ENCODE results near the gene SMCO4. TPM values are rescaled to one million over a fixed set of nuclear protein-coding genes. Genes with fewer than 3 reads are reported as not detected.

Gene SMCO4
- total and polyA plus RNA-seq, 2 donors (not counting 1 experiment from before 2014, with no cell fraction given) = 8.2 to 8.6 TPM

DNA sequence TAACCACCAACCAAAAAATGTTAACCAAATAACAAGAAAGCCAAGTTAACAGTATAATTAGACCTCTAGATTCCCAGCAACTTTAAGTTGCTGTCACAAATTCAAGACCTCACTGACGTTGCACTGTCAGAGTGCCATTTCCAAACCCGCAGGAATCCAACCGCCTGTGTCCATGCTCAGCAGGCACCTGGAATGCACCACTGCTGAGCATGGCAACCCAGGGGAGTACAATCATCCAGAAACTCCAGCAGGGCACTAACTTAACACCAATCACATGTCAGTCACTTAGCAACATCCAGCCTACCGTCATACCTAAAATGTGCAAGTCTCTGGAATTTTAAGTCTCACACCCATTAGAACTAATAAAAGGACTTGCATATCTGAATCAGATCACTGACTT, 48.8 kb downstream of the SMCO4 start:
- DNase-seq (ENCODE audit: low read depth in 2 of 2) = peak in 1 of 2 donors; percentile 94
- Histone ChIP-seq H3K27ac (ENCODE audit: insufficient read depth, low read length) (no peak overlapping the region), H3K4me1 (ENCODE audit: control insufficient read depth, extremely low read depth, insufficient read depth, low read length) (no peaks in the 10 kb centered on the region), H2AFZ (ENCODE audit: low read length) (no peak overlapping the region), H3K9ac (ENCODE audit: insufficient read depth, low read length) (no peak overlapping the region), H3K4me2 (ENCODE audit: extremely low read depth, insufficient read depth, low read length) (no peak overlapping the region), H4K20me1 (ENCODE audit: control insufficient read depth, extremely low read depth, insufficient read depth, low read length) (no peaks in the 10 kb centered on the region), H3K79me2 (ENCODE audit: control insufficient read depth, insufficient read depth, low read length) (no peaks in the 10 kb centered on the region), H3K4me3 (replicated peaks in 1 of 4; ENCODE audit: control extremely low read depth in 1 of 4, insufficient read depth in 1 of 4, low read depth in 3 of 4, low read length in 4 of 4) (no peak overlapping the region), H3K36me3 (ENCODE audit: control insufficient read depth, insufficient read depth, low read length) (no peaks in the 10 kb centered on the region), H3K9me3 (ENCODE audit: control insufficient read depth, insufficient read depth, low read depth, low read length) (no peaks in the 10 kb centered on the region), H3K27me3 (ENCODE audit: control insufficient read depth, insufficient read depth, low read length) (no peaks in the 10 kb centered on the region)
- TF ChIP-seq, protein P1, sequence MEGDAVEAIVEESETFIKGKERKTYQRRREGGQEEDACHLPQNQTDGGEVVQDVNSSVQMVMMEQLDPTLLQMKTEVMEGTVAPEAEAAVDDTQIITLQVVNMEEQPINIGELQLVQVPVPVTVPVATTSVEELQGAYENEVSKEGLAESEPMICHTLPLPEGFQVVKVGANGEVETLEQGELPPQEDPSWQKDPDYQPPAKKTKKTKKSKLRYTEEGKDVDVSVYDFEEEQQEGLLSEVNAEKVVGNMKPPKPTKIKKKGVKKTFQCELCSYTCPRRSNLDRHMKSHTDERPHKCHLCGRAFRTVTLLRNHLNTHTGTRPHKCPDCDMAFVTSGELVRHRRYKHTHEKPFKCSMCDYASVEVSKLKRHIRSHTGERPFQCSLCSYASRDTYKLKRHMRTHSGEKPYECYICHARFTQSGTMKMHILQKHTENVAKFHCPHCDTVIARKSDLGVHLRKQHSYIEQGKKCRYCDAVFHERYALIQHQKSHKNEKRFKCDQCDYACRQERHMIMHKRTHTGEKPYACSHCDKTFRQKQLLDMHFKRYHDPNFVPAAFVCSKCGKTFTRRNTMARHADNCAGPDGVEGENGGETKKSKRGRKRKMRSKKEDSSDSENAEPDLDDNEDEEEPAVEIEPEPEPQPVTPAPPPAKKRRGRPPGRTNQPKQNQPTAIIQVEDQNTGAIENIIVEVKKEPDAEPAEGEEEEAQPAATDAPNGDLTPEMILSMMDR (conservative IDR thresholded peaks at IDR 0.05 in 1 of 2, IDR thresholded peaks at IDR 0.05 in 1 of 2; ENCODE audit: low read depth in 1 of 2, low read length in 2 of 2) = no peak
- no peak for TF ChIP-seq EZH2 (IDR thresholded peaks at IDR 0.05; ENCODE audit: low read length, missing control alignments)

DNA sequence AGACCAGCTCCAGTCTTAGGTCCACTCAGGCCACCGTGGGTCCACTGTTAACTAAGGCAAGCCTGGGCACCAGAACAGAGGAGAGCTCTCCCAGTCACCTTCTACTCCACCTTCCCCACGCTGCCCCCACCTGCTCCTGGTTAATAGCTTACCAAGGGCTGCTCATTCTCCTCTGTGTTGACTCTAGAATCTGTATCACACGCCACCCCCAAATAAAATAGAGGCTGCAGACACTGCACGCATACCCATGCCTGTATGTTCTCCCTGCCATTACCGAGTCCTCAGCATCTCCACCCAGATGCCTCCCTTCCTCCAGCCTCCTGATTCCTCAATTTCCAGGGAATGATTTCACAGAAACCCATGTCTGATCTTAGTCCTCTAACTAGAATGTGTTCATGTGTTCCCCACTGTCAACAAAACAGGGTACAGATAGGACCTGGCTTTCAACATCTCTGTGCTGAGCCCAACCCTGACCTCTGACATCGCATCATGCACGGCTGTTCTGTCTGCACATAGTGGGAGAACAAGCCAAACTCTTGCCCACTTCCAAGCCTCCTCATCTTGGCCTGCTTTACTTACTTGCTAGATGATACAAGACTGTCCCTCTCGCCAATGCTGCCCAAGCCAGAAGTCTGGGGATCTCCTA, 49.8 kb downstream of the SMCO4 start:
- no peak overlapping the region for H3K27ac ChIP-seq (ENCODE audit: insufficient read depth, low read length)
- no peaks in the 10 kb centered on the region for H3K27me3 ChIP-seq (ENCODE audit: control insufficient read depth, insufficient read depth, low read length)
- H3K4me2 ChIP-seq (ENCODE audit: extremely low read depth, insufficient read depth, low read length) = no peak overlapping the region
- no peak overlapping the region for H2AFZ ChIP-seq (ENCODE audit: low read length)
- no peaks in the 10 kb centered on the region for H3K4me1 ChIP-seq (ENCODE audit: control insufficient read depth, extremely low read depth, insufficient read depth, low read length)
- H4K20me1 ChIP-seq (ENCODE audit: control insufficient read depth, extremely low read depth, insufficient read depth, low read length) = no peaks in the 10 kb centered on the region
- TF ChIP-seq EZH2 (IDR thresholded peaks at IDR 0.05; ENCODE audit: low read length, missing control alignments) = no peak
- TF ChIP-seq, protein P1 (conservative IDR thresholded peaks at IDR 0.05 in 1 of 2, IDR thresholded peaks at IDR 0.05 in 1 of 2; ENCODE audit: low read depth in 1 of 2, low read length in 2 of 2) = no peak
- no peak overlapping the region for H3K9ac ChIP-seq (ENCODE audit: insufficient read depth, low read length)
- no peaks in the 10 kb centered on the region for H3K36me3 ChIP-seq (ENCODE audit: control insufficient read depth, insufficient read depth, low read length)
- H3K9me3 ChIP-seq (ENCODE audit: control insufficient read depth, insufficient read depth, low read depth, low read length) = no peaks in the 10 kb centered on the region
- H3K4me3 ChIP-seq (replicated peaks in 1 of 4; ENCODE audit: control extremely low read depth in 1 of 4, insufficient read depth in 1 of 4, low read depth in 3 of 4, low read length in 4 of 4) = no peak overlapping the region
- H3K79me2 ChIP-seq (ENCODE audit: control insufficient read depth, insufficient read depth, low read length) = no peaks in the 10 kb centered on the region
- no peak for DNase-seq (ENCODE audit: low read depth in 2 of 2)

- no peak for DNase-seq (ENCODE audit: low read depth in 2 of 2)
- Histone ChIP-seq H2AFZ (ENCODE audit: low read length) (no peak overlapping the region), H3K27me3 (ENCODE audit: control insufficient read depth, insufficient read depth, low read length) (no peaks in the 10 kb centered on the region), H4K20me1 (ENCODE audit: control insufficient read depth, extremely low read depth, insufficient read depth, low read length) (no peaks in the 10 kb centered on the region), H3K36me3 (ENCODE audit: control insufficient read depth, insufficient read depth, low read length) (no peaks in the 10 kb centered on the region), H3K4me2 (ENCODE audit: extremely low read depth, insufficient read depth, low read length) (no peak overlapping the region), H3K79me2 (ENCODE audit: control insufficient read depth, insufficient read depth, low read length) (no peaks in the 10 kb centered on the region), H3K4me3 (replicated peaks in 1 of 4; ENCODE audit: control extremely low read depth in 1 of 4, insufficient read depth in 1 of 4, low read depth in 3 of 4, low read length in 4 of 4) (no peak overlapping the region), H3K4me1 (ENCODE audit: control insufficient read depth, extremely low read depth, insufficient read depth, low read length) (no peaks in the 10 kb centered on the region), H3K27ac (ENCODE audit: insufficient read depth, low read length) (no peak overlapping the region), H3K9me3 (ENCODE audit: control insufficient read depth, insufficient read depth, low read depth, low read length) (no peaks in the 10 kb centered on the region), H3K9ac (ENCODE audit: insufficient read depth, low read length) (no peak overlapping the region)
- TF ChIP-seq, protein P1 (conservative IDR thresholded peaks at IDR 0.05 in 1 of 2, IDR thresholded peaks at IDR 0.05 in 1 of 2; ENCODE audit: low read depth in 1 of 2, low read length in 2 of 2) = no peak
- no peak for TF ChIP-seq EZH2 (IDR thresholded peaks at IDR 0.05; ENCODE audit: low read length, missing control alignments)
Observed at GRCh38 chr11:93492464-93493251, 50.5 kb downstream of the SMCO4 start.
